ENCODE data around the gene DHCR24. TPM values are rescaled to one million over a fixed set of nuclear protein-coding genes. Genes with fewer than 3 reads are reported as not detected.

DHCR24 gene
- total RNA-seq, 1 donor from 2014 or later, result 181 TPM

- no peak overlapping the region for H3K27ac Mint-ChIP-seq (ENCODE audit: unreplicated experiment)
- no peaks in the 10 kb centered on the region for H3K36me3 Mint-ChIP-seq (ENCODE audit: low read depth, unreplicated experiment)
- no peak for TF ChIP-seq CTCF (IDR thresholded peaks at IDR 0.05; ENCODE audit: unreplicated experiment)
- no peaks in the 10 kb centered on the region for H3K4me1 Mint-ChIP-seq (ENCODE audit: unreplicated experiment)
- no peak overlapping the region for H3K4me3 Mint-ChIP-seq (ENCODE audit: unreplicated experiment)
- H3K9me3 Mint-ChIP-seq (ENCODE audit: unreplicated experiment), result no peaks in the 10 kb centered on the region
- DNase-seq (ENCODE audit: low spot score), result no peak
- H3K27me3 Mint-ChIP-seq (ENCODE audit: unreplicated experiment), result peaks cover 6% of the 10 kb centered on the region
Observed at GRCh38 chr1:54839824-54840223, 47.2 kb downstream of the DHCR24 start.

DNA sequence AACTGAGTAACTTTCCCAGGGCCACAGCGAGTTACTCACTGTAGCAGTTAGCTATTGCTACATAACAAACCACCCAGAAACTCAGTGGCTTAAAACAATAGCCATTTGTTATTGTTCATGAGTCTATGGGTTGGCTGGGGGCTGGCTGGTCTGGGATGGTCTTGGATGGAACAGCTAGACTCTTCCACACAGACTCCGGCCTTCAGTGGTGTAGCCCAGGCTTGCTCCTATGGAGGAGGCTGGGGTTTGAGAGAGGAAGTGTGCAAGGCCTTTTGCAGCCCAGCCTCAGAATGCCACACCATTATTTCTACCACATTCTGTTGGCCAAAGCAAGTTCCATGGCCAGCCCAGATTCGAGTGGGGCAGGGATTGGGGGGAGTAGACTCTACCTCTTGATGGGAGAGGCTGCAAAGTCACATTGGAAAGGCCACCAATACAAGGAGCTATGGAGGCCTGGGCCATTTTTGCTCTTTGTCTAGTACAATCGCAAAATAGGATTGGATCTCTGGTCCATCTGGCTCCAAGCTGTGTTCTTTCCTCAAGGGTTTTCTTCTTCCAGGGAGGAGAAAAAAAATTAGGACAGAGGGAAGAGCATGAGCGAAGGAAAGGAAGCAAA lies 48.3 kb downstream of the DHCR24 start:
- TF ChIP-seq CTCF (IDR thresholded peaks at IDR 0.05; ENCODE audit: unreplicated experiment), result no peak
- no peak for DNase-seq (ENCODE audit: low spot score)
- Mint-ChIP-seq H3K4me3 (ENCODE audit: unreplicated experiment) (no peak overlapping the region), H3K9me3 (ENCODE audit: unreplicated experiment) (no peaks in the 10 kb centered on the region), H3K4me1 (ENCODE audit: unreplicated experiment) (no peaks in the 10 kb centered on the region), H3K27ac (ENCODE audit: unreplicated experiment) (no peak overlapping the region), H3K27me3 (ENCODE audit: unreplicated experiment) (peaks cover 6% of the 10 kb centered on the region), H3K36me3 (ENCODE audit: low read depth, unreplicated experiment) (no peaks in the 10 kb centered on the region)

DNA sequence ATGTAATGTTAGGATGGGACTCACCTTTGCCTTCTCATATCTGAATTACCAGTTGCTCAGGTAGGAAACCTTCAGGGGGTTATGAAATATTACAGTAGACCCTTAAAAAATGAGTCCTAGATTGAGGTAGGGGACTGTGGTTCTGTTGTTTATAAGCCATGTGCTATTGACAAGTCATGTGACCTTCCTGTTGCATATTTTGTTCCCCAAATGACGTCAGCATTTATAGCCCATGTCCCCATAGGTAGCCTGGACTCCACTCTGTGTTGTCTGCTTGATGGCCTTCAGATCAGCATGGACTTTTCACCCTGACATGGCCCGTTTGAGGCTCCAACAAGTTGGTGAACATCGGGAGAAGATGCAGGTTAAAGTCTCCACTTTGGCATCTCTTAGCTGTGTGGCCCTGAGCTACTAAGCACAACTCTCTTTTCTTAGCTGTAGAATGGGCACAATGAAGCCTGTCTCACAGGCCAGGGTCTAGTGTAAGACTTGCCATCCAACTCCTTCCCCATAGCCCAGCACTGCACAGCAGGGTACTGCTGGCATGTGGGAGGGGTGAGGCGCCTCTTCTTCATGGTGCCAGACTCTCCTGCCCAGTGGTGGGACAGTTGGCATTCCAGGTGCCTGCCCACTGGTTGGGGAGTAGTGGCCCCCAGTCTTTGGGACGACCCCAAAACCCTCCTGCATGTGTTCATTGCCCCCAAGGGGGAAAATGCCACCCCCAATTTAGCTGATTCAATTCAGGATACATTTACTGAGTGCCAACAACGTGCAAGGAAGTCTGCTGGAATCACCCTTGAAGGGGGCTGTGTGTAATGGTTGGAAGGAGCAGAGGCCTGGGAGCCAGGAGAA lies 49.8 kb downstream of the DHCR24 start:
- peaks cover 6% of the 10 kb centered on the region for H3K27me3 Mint-ChIP-seq (ENCODE audit: unreplicated experiment)
- H3K9me3 Mint-ChIP-seq (ENCODE audit: unreplicated experiment), result no peaks in the 10 kb centered on the region
- DNase-seq (ENCODE audit: low spot score), result no peak
- no peak overlapping the region for H3K4me3 Mint-ChIP-seq (ENCODE audit: unreplicated experiment)
- no peak overlapping the region for H3K27ac Mint-ChIP-seq (ENCODE audit: unreplicated experiment)
- H3K4me1 Mint-ChIP-seq (ENCODE audit: unreplicated experiment), result no peaks in the 10 kb centered on the region
- no peak for TF ChIP-seq CTCF (IDR thresholded peaks at IDR 0.05; ENCODE audit: unreplicated experiment)
- H3K36me3 Mint-ChIP-seq (ENCODE audit: low read depth, unreplicated experiment), result no peaks in the 10 kb centered on the region

DNA sequence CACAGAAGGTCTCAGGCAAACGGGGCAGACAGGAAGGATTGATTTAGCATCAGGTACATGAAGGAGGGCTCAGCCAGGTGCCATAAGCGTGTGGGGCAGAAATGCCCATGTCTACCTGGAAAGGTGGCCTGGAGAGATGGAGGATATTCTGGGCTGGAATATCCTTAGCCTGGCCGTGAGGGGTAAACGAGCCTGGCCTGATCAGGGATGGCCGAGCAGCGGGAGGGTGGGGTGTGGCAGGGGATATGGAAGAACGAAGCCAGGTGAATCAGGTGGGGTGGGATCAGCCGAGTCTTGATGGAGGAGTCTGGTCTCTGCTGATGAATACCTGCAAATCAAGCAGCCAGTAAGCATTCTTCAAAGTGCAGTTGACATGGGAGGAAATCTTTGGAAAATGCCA lies 50.4 kb downstream of the DHCR24 start:
- no peaks in the 10 kb centered on the region for H3K36me3 Mint-ChIP-seq (ENCODE audit: low read depth, unreplicated experiment)
- DNase-seq (ENCODE audit: low spot score), result no peak
- H3K27me3 Mint-ChIP-seq (ENCODE audit: unreplicated experiment), result peaks cover 6% of the 10 kb centered on the region
- H3K27ac Mint-ChIP-seq (ENCODE audit: unreplicated experiment), result no peak overlapping the region
- no peaks in the 10 kb centered on the region for H3K9me3 Mint-ChIP-seq (ENCODE audit: unreplicated experiment)
- no peak overlapping the region for H3K4me3 Mint-ChIP-seq (ENCODE audit: unreplicated experiment)
- TF ChIP-seq CTCF (IDR thresholded peaks at IDR 0.05; ENCODE audit: unreplicated experiment), result no peak
- H3K4me1 Mint-ChIP-seq (ENCODE audit: unreplicated experiment), result no peaks in the 10 kb centered on the region

- DNase-seq (ENCODE audit: low spot score), result no peak
- Mint-ChIP-seq H3K27ac (ENCODE audit: unreplicated experiment) (no peak overlapping the region), H3K4me3 (ENCODE audit: unreplicated experiment) (no peak overlapping the region), H3K27me3 (ENCODE audit: unreplicated experiment) (peaks cover 6% of the 10 kb centered on the region), H3K36me3 (ENCODE audit: low read depth, unreplicated experiment) (no peaks in the 10 kb centered on the region), H3K9me3 (ENCODE audit: unreplicated experiment) (no peaks in the 10 kb centered on the region), H3K4me1 (ENCODE audit: unreplicated experiment) (no peaks in the 10 kb centered on the region)
- TF ChIP-seq CTCF (IDR thresholded peaks at IDR 0.05; ENCODE audit: unreplicated experiment), result no peak
Observed at GRCh38 chr1:54835970-54836369, 51.0 kb downstream of the DHCR24 start.
